ENCODE data around the gene FAM53B.

GRCh38 chr10:124691421-124692099 lies 52.6 kb downstream of the FAM53B start:
- TF ChIP-seq ZNF114 (tag by site-specific recombination; IDR thresholded peaks at IDR 0.05) (no peak), ZNF146 (tag by site-specific recombination; IDR thresholded peaks at IDR 0.05) (no peak), KLF16 (tag by site-specific recombination; IDR thresholded peaks at IDR 0.05) (no peak), CTCF (tag by site-specific recombination; IDR thresholded peaks at IDR 0.05) (no peak), ZXDB (tag by site-specific recombination; IDR thresholded peaks at IDR 0.05) (no peak), ATF2 (tag by site-specific recombination; IDR thresholded peaks at IDR 0.05; ENCODE audit: low read depth) (no peak)
